ENCODE data around the gene FAM83G.

FAM83G gene

DNA sequence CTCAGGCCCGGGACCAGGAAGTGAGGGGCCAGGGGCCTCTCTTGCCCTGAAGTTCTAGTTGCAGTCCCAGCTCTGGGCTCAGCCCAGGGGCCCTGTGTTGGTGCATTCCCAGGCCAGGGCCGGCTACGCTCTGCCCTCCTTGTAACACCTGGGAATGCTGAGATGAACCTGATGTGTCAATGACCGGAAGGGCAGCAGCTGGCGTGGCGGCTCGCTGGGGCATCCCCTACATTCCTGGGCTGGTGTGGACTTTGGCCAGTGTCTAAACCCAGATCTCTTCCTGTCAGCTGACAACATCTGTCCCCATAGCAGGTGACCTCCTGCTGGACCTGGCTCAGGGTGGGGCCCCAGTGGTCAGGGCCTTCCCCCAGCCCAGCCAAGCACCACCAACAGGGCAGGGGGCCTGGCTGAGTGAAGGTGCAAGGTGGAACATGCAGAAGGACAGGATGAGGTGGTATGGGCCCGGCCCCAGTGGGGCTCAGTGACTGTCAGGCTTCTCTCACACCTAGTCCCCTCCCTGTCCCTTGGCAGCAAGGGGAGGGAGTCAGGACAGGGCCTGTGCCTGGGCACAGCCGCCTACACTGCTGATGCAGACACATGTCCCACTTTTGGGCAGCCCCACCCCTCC lies 15.9 kb downstream of the FAM83G start:
- H3K9me3 ChIP-seq (ENCODE audit: control insufficient read depth, insufficient read depth, low read length): no peaks in the 10 kb centered on the region
- no peak overlapping the region for H3K4me3 ChIP-seq (ENCODE audit: low read length)
- H3K9me2 ChIP-seq (replicated peaks; ENCODE audit: control insufficient read depth, low read length): no peaks in the 10 kb centered on the region
- no peaks in the 10 kb centered on the region for H4K20me1 ChIP-seq (ENCODE audit: control insufficient read depth, insufficient read depth, low read depth, low read length)
- H3K79me2 ChIP-seq (ENCODE audit: control insufficient read depth, low read length): peaks cover 2% of the 10 kb centered on the region
- H3K27me3 ChIP-seq (ENCODE audit: control insufficient read depth, low read length): no peaks in the 10 kb centered on the region
- peaks cover 13% of the 10 kb centered on the region for H3K4me1 ChIP-seq (ENCODE audit: control insufficient read depth, low read length)
- H3K27ac ChIP-seq (ENCODE audit: low read depth, low read length): no peak overlapping the region
- H3F3A ChIP-seq (ENCODE audit: control insufficient read depth, insufficient read depth): no peaks in the 10 kb centered on the region
- no peak overlapping the region for H3K4me2 ChIP-seq (ENCODE audit: low read length)
- TF ChIP-seq EZH2phosphoT487 (IDR thresholded peaks at IDR 0.05; ENCODE audit: borderline replicate concordance, low read length): no peak
- TF ChIP-seq, protein P1, sequence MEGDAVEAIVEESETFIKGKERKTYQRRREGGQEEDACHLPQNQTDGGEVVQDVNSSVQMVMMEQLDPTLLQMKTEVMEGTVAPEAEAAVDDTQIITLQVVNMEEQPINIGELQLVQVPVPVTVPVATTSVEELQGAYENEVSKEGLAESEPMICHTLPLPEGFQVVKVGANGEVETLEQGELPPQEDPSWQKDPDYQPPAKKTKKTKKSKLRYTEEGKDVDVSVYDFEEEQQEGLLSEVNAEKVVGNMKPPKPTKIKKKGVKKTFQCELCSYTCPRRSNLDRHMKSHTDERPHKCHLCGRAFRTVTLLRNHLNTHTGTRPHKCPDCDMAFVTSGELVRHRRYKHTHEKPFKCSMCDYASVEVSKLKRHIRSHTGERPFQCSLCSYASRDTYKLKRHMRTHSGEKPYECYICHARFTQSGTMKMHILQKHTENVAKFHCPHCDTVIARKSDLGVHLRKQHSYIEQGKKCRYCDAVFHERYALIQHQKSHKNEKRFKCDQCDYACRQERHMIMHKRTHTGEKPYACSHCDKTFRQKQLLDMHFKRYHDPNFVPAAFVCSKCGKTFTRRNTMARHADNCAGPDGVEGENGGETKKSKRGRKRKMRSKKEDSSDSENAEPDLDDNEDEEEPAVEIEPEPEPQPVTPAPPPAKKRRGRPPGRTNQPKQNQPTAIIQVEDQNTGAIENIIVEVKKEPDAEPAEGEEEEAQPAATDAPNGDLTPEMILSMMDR (IDR thresholded peaks at IDR 0.05; ENCODE audit: low read depth, low read length, poor library complexity, severe bottlenecking): no peak
- peaks cover 4% of the 10 kb centered on the region; the same call in 1 of the 2 replicates for H3K36me3 ChIP-seq (ENCODE audit: control insufficient read depth, low read length)

DNA sequence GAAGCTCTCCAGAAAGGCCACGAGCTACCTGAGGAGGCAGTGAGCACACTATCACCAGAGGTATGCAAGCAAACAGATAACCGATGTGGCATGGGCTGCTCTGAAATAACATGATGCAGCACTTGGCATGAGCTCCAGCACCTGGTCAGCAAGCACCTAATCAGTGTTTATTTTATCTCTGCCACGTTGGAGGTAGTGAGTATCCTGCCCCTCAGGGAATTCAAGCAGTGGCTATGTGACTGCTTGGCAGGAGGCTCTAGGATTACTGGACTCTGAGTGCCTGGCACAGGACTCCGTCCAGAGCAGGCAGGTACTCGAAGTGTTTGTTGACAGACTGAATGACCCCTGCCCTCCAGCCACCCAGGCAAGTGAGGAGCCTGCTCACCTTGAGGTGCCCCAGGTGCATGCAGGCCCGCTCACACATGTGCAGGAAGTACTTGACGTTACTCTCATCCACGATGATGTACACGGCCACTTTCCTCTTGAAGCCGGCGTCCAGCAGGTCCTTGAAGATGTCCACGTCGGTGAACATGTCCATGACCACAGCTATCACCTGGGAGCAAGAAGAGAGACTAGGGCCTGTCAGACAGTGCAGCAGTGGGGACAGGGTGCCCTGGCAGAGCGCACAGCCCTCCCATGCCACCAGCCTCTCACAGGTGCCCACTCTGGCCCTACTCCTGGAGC lies 16.6 kb downstream of the FAM83G start:
- H3K36me3 ChIP-seq (ENCODE audit: control insufficient read depth, low read length): peaks cover 4% of the 10 kb centered on the region; the same call in 1 of the 2 replicates

DNA sequence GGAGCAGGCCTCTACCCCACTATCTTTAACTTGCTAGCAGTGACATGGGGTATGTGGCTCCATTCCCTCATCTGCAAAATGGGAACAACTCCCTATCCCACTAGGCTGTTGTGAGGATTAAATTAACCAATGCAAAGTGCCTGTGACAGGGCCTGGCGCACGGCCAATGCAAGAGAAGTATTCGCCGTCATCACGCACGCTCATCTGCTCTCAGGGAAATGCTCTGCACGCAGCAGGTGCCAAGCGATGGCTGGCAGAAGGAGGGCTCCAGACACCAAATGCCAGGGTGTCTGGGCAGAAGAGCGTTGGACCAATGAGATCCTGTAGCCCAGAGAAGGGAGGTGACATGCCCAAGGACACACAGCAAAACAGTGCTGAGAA lies 17.3 kb downstream of the FAM83G start:
- Histone ChIP-seq H4K20me1 (ENCODE audit: control insufficient read depth, insufficient read depth, low read depth, low read length) (no peaks in the 10 kb centered on the region), H3K27me3 (ENCODE audit: control insufficient read depth, low read length) (no peaks in the 10 kb centered on the region), H3K4me1 (ENCODE audit: control insufficient read depth, low read length) (no peaks in the 10 kb centered on the region), H3K4me2 (ENCODE audit: low read length) (no peak overlapping the region), H3K79me2 (ENCODE audit: control insufficient read depth, low read length) (no peaks in the 10 kb centered on the region), H3K9me3 (ENCODE audit: control insufficient read depth, insufficient read depth, low read length) (no peaks in the 10 kb centered on the region), H3K4me3 (ENCODE audit: low read length) (no peak overlapping the region), H3K27ac (ENCODE audit: low read depth, low read length) (no peak overlapping the region), H3K9me2 (replicated peaks; ENCODE audit: control insufficient read depth, low read length) (no peaks in the 10 kb centered on the region), H3F3A (ENCODE audit: control insufficient read depth, insufficient read depth) (no peaks in the 10 kb centered on the region), H3K36me3 (ENCODE audit: control insufficient read depth, low read length) (peaks cover 4% of the 10 kb centered on the region; the same call in 1 of the 2 replicates)
- no peak for TF ChIP-seq EZH2phosphoT487 (IDR thresholded peaks at IDR 0.05; ENCODE audit: borderline replicate concordance, low read length)
- TF ChIP-seq, protein P1 (IDR thresholded peaks at IDR 0.05; ENCODE audit: low read depth, low read length, poor library complexity, severe bottlenecking): no peak

More for the DNA sequence above, 16.6 kb downstream of the FAM83G start:
- no peak overlapping the region for H3K4me3 ChIP-seq (ENCODE audit: low read length)
- no peaks in the 10 kb centered on the region for H3F3A ChIP-seq (ENCODE audit: control insufficient read depth, insufficient read depth)
- no peaks in the 10 kb centered on the region for H4K20me1 ChIP-seq (ENCODE audit: control insufficient read depth, insufficient read depth, low read depth, low read length)
- peaks cover 7% of the 10 kb centered on the region for H3K4me1 ChIP-seq (ENCODE audit: control insufficient read depth, low read length)
- no peaks in the 10 kb centered on the region; the same call in 1 of the 2 replicates for H3K79me2 ChIP-seq (ENCODE audit: control insufficient read depth, low read length)
- TF ChIP-seq, protein P1 (IDR thresholded peaks at IDR 0.05; ENCODE audit: low read depth, low read length, poor library complexity, severe bottlenecking): no peak
- TF ChIP-seq EZH2phosphoT487 (IDR thresholded peaks at IDR 0.05; ENCODE audit: borderline replicate concordance, low read length): no peak
- no peak overlapping the region for H3K27ac ChIP-seq (ENCODE audit: low read depth, low read length)
- no peak overlapping the region for H3K4me2 ChIP-seq (ENCODE audit: low read length)
- H3K27me3 ChIP-seq (ENCODE audit: control insufficient read depth, low read length): no peaks in the 10 kb centered on the region
- no peaks in the 10 kb centered on the region for H3K9me2 ChIP-seq (replicated peaks; ENCODE audit: control insufficient read depth, low read length)
- H3K9me3 ChIP-seq (ENCODE audit: control insufficient read depth, insufficient read depth, low read length): no peaks in the 10 kb centered on the region

Data from DOHH2 (cell line).